ENCODE data around the gene GGT7. TPM values are rescaled to one million over a fixed set of nuclear protein-coding genes. Genes with fewer than 3 reads are reported as not detected.

The GGT7 gene
- total RNA-seq, 1 experiment from 2014 or later, result 11.5 TPM

GRCh38 chr20:34915749-34916455 lies 43.2 kb upstream of the GGT7 start:
- intact Hi-C loops (cut with micrococcal nuclease; ENCODE audit: unreplicated experiment) (no loop called here), in situ Hi-C loops (cut with HindIII; ENCODE audit: low pct_unique_long_range_greater_than_20kb, low sequenced_read_pairs) (no loop called here)
- no peaks in the 10 kb centered on the region for H3K4me1 ChIP-seq (ENCODE audit: control insufficient read depth, insufficient read depth, low read length)
- ChIA-PET POLR2A (no interaction called here), CTCF (no interaction called here)
- no peaks in the 10 kb centered on the region for H3K27me3 ChIP-seq (ENCODE audit: control insufficient read depth, insufficient read depth, low read length)
- TF ChIP-seq SIN3A (IDR thresholded peaks at IDR 0.05; ENCODE audit: borderline replicate concordance, insufficient read depth, low read depth, low read length), result no peak
- TF ChIP-seq, protein P1, sequence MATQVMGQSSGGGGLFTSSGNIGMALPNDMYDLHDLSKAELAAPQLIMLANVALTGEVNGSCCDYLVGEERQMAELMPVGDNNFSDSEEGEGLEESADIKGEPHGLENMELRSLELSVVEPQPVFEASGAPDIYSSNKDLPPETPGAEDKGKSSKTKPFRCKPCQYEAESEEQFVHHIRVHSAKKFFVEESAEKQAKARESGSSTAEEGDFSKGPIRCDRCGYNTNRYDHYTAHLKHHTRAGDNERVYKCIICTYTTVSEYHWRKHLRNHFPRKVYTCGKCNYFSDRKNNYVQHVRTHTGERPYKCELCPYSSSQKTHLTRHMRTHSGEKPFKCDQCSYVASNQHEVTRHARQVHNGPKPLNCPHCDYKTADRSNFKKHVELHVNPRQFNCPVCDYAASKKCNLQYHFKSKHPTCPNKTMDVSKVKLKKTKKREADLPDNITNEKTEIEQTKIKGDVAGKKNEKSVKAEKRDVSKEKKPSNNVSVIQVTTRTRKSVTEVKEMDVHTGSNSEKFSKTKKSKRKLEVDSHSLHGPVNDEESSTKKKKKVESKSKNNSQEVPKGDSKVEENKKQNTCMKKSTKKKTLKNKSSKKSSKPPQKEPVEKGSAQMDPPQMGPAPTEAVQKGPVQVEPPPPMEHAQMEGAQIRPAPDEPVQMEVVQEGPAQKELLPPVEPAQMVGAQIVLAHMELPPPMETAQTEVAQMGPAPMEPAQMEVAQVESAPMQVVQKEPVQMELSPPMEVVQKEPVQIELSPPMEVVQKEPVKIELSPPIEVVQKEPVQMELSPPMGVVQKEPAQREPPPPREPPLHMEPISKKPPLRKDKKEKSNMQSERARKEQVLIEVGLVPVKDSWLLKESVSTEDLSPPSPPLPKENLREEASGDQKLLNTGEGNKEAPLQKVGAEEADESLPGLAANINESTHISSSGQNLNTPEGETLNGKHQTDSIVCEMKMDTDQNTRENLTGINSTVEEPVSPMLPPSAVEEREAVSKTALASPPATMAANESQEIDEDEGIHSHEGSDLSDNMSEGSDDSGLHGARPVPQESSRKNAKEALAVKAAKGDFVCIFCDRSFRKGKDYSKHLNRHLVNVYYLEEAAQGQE (IDR thresholded peaks at IDR 0.05; ENCODE audit: insufficient read depth in 1 of 2, low read depth in 2 of 2, low read length in 1 of 2), result no peak
- TF ChIP-seq POLR2AphosphoS5 (IDR thresholded peaks at IDR 0.05; ENCODE audit: low read depth, low read length), result no peak
- TF ChIP-seq, protein P2, sequence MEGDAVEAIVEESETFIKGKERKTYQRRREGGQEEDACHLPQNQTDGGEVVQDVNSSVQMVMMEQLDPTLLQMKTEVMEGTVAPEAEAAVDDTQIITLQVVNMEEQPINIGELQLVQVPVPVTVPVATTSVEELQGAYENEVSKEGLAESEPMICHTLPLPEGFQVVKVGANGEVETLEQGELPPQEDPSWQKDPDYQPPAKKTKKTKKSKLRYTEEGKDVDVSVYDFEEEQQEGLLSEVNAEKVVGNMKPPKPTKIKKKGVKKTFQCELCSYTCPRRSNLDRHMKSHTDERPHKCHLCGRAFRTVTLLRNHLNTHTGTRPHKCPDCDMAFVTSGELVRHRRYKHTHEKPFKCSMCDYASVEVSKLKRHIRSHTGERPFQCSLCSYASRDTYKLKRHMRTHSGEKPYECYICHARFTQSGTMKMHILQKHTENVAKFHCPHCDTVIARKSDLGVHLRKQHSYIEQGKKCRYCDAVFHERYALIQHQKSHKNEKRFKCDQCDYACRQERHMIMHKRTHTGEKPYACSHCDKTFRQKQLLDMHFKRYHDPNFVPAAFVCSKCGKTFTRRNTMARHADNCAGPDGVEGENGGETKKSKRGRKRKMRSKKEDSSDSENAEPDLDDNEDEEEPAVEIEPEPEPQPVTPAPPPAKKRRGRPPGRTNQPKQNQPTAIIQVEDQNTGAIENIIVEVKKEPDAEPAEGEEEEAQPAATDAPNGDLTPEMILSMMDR (IDR thresholded peaks at IDR 0.05), result no peak
- TF ChIP-seq TCF7L2 (IDR thresholded peaks at IDR 0.05; ENCODE audit: low read depth, low read length), result no peak
- BruUV-seq (replicated peaks), result no TSS peak
- no peaks in the 10 kb centered on the region for H3K9me3 ChIP-seq (ENCODE audit: control insufficient read depth, insufficient read depth, low read depth, low read length)
- no peaks in the 10 kb centered on the region for H3K36me3 ChIP-seq (ENCODE audit: control insufficient read depth, insufficient read depth, low read length)
- DNase-seq (ENCODE audit: low read depth, low spot score), result no peak
- no peak overlapping the region for H3K27ac ChIP-seq (ENCODE audit: low read length)
- ATAC-seq, result no peak
- H3K4me3 ChIP-seq (ENCODE audit: low read depth in 2 of 2, low read length in 2 of 2), result no peak overlapping the region

DNA sequence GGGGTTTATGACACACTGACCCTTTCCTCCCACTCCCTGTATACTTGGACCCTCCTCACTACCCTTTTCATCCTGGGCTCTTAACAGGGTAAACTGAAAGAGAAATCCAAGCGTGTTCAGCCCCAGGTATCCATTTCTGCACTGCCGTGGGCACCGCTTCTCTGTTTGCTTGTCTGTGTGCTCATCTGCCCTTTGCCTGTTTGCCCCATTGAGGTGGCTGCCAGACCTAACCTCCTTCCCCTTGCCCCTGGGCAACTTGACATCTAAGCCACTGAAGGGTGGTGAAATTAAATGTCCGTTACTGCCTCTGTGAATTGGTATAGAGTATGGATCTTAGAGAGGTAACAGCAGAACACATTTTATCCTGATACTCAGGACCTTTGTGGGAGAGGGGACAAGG lies 42.5 kb upstream of the GGT7 start:
- Histone ChIP-seq H3K9me3 (ENCODE audit: control insufficient read depth, insufficient read depth, low read depth, low read length) (no peaks in the 10 kb centered on the region), H3K4me1 (ENCODE audit: control insufficient read depth, insufficient read depth, low read length) (no peaks in the 10 kb centered on the region), H3K27me3 (ENCODE audit: control insufficient read depth, insufficient read depth, low read length) (no peaks in the 10 kb centered on the region), H3K27ac (ENCODE audit: low read length) (no peak overlapping the region), H3K36me3 (ENCODE audit: control insufficient read depth, insufficient read depth, low read length) (no peaks in the 10 kb centered on the region), H3K4me3 (ENCODE audit: low read depth in 2 of 2, low read length in 2 of 2) (no peak overlapping the region)
- in situ Hi-C loops (cut with HindIII; ENCODE audit: low pct_unique_long_range_greater_than_20kb, low sequenced_read_pairs), result no loop called here
- intact Hi-C loops (cut with micrococcal nuclease; ENCODE audit: unreplicated experiment), result no loop called here
- ATAC-seq (no peak), DNase-seq (ENCODE audit: low read depth, low spot score) (no peak)
- ChIA-PET CTCF (no interaction called here), POLR2A (no interaction called here)
- TF ChIP-seq POLR2AphosphoS5 (IDR thresholded peaks at IDR 0.05; ENCODE audit: low read depth, low read length), result no peak
- TF ChIP-seq, protein P1 (IDR thresholded peaks at IDR 0.05; ENCODE audit: insufficient read depth in 1 of 2, low read depth in 2 of 2, low read length in 1 of 2), result no peak
- no TSS peak for BruUV-seq (replicated peaks)
